HepG2 (cell line): ENCODE results near the gene SKIL. TPM values are rescaled to one million over a fixed set of nuclear protein-coding genes. Genes with fewer than 3 reads are reported as not detected.

Experiments used
- ATAC-seq: fragments of 200-7000 bp; cut with Tn5 transposase; 3 replicates; pipeline ENCODE4 v1.9.1; 2020; ENCODE audit warnings: mild to moderate bottlenecking, moderate library complexity
- Bru-seq: library from RNA; stranded (reverse); fragments of 400-500 nt; gene quantifications from one replicate; lab custom pipeline; 2021; lab: Mats Ljungman, UMichigan
- BruChase-seq, 2 experiments: library from RNA; stranded (reverse); fragments of 400-500 nt; gene quantifications; one replicate each; lab custom pipeline; 2021; lab: Mats Ljungman, UMichigan
- BruUV-seq: library from RNA; stranded (reverse); fragments of 400-500 nt; replicated peaks from 2 replicates; lab custom pipeline; 2021; lab: Mats Ljungman, UMichigan
- CTCF ChIA-PET: fragments of 300-600 bp; formaldehyde crosslinking; extraction: SDS; loops from one replicate; lab custom pipeline; 2021; ENCODE audit warnings: low total read pairs, inconsistent platforms, low intra/inter-chr PET ratio; lab: Yijun Ruan, JAX
- POLR2A ChIA-PET: fragments of 350-600 bp; sonication (Branson Sonifier 250); formaldehyde crosslinking; loops from one replicate; lab custom pipeline; 2020; ENCODE audit warnings: antibody characterized with exemption, inconsistent platforms; lab: Yijun Ruan, JAX
- DNase-seq: peaks from one replicate; pipeline ENCODE4 v3.0.0-alpha.2; 2015; ENCODE audit warnings: low spot score
- FAIRE-seq: peaks from 3 replicates; lab custom pipeline; 2011; peaks lifted over from hg19 to GRCh38; lab: Jason Lieb, UNC
- H2AFZ ChIP-seq: one replicate; pipeline ENCODE4 v1.6.1; 2011; ENCODE audit warnings: low read length, inconsistent platforms
- H3K27ac ChIP-seq: fragments of 300-600 bp; 3 replicates; pipeline ENCODE4 v1.8.0; 2011; ENCODE audit warnings: mixed run types, mild to moderate bottlenecking, mixed read lengths, low read length, inconsistent platforms; ENCODE audit not compliant: insufficient read depth; ENCODE audit errors: extremely low read length
- H3K27me3 ChIP-seq, 2 experiments: fragments of 200-600 bp in 1 of 2; 2 replicates in 1 of 2; 3 replicates in 1 of 2; pipeline versions ENCODE4 v1.6.0 to v1.8.0; 2011; ENCODE audit warnings: low read length in 2 of 2, mild to moderate bottlenecking in 2 of 2, moderate library complexity in 2 of 2, inconsistent platforms in 1 of 2; ENCODE audit not compliant: insufficient read depth in 2 of 2, control insufficient read depth in 1 of 2
- H3K36me3 ChIP-seq, 2 experiments: fragments of 200-600 bp in 1 of 2; replicated peaks in 1 of 2; 2 replicates in 1 of 2; 3 replicates in 1 of 2; pipeline versions ENCODE4 v1.5.1 to v1.8.0; 2011; ENCODE audit warnings: low read length in 2 of 2, inconsistent platforms in 1 of 2; ENCODE audit not compliant: insufficient read depth in 2 of 2, control insufficient read depth in 1 of 2
- H3K4me1 ChIP-seq: 2 replicates; pipeline ENCODE4 v1.5.1; 2012; ENCODE audit warnings: low read length, inconsistent platforms; ENCODE audit not compliant: insufficient read depth
- H3K4me2 ChIP-seq: 2 replicates; pipeline ENCODE4 v1.6.0; 2011; ENCODE audit warnings: low read depth, low read length, inconsistent platforms
- H3K4me3 ChIP-seq, 3 experiments: fragments of 200-600 bp in 1 of 3; sonication (generic), shearing (Covaris generic) in 1 of 3; replicated peaks in 1 of 3; 2 replicates each; pipeline ENCODE4 v1.5.1; 2011 to 2016; ENCODE audit warnings: low read length in 3 of 3, inconsistent platforms in 2 of 3, low read depth in 2 of 3, mild to moderate bottlenecking in 2 of 3, control low read depth in 1 of 3, mixed read lengths in 1 of 3; ENCODE audit not compliant: insufficient read depth in 1 of 3
- H3K79me2 ChIP-seq: one replicate; pipeline ENCODE4 v1.6.1; 2011; ENCODE audit warnings: low read length, inconsistent platforms; ENCODE audit not compliant: insufficient read depth
- H3K9ac ChIP-seq: 2 replicates; pipeline ENCODE4 v1.6.0; 2011; ENCODE audit warnings: mild to moderate bottlenecking, low read depth, low read length, inconsistent platforms; ENCODE audit not compliant: insufficient read depth
- H3K9me3 ChIP-seq: 2 replicates; pipeline ENCODE4 v1.5.1; 2012; ENCODE audit warnings: mild to moderate bottlenecking, low read length
- H4K20me1 ChIP-seq: 2 replicates; pipeline ENCODE4 v1.6.0; 2011; ENCODE audit warnings: inconsistent platforms, mild to moderate bottlenecking, low read length, moderate library complexity; ENCODE audit not compliant: insufficient read depth
- ETS1 ChIP-seq: sonication (generic); formaldehyde crosslinking; IDR thresholded peaks from 2 replicates; pipeline ENCODE4 v1.4.0; 2020; ENCODE audit warnings: missing genetic modification reagents
- FOXK1 ChIP-seq: sonication (generic); formaldehyde crosslinking; IDR thresholded peaks from 2 replicates; pipeline ENCODE4 v1.4.0; 2020; ENCODE audit warnings: low read depth, missing genetic modification reagents, borderline replicate concordance
- NCOA1 ChIP-seq: sonication (generic); formaldehyde crosslinking; IDR thresholded peaks from 2 replicates; pipeline ENCODE4 v1.9.0; 2021; ENCODE audit warnings: missing genetic modification reagents
- NR2C2 ChIP-seq: sonication (generic); formaldehyde crosslinking; IDR thresholded peaks from 2 replicates; pipeline ENCODE4 v1.4.0; 2020; ENCODE audit warnings: missing genetic modification reagents, mild to moderate bottlenecking, moderate library complexity, borderline replicate concordance
- REL ChIP-seq: sonication (generic); formaldehyde crosslinking; conservative IDR thresholded peaks from 2 replicates; pipeline ENCODE4 v1.8.0; 2022; ENCODE audit warnings: mild to moderate bottlenecking, missing genetic modification reagents, moderate library complexity
- RNF2 ChIP-seq: fragments of 450-650 bp; conservative IDR thresholded peaks from 2 replicates; pipeline ENCODE4 v1.6.1; 2016; ENCODE audit warnings: low read depth
- TFAP4 ChIP-seq: sonication (generic); IDR thresholded peaks from 2 replicates; pipeline ENCODE4 v1.6.1; 2016; ENCODE audit warnings: low read depth, borderline replicate concordance
- THAP11 ChIP-seq: IDR thresholded peaks from 2 replicates; pipeline ENCODE4 v1.6.1; 2016; ENCODE audit warnings: missing biosample characterization, missing genetic modification reagents
- ZFAT ChIP-seq: sonication (generic); formaldehyde crosslinking; conservative IDR thresholded peaks from 2 replicates; pipeline ENCODE4 v1.8.1; 2023; ENCODE audit warnings: missing genetic modification reagents, inconsistent platforms
- ZFP90 ChIP-seq: sonication (generic); formaldehyde crosslinking; IDR thresholded peaks from 2 replicates; pipeline ENCODE4 v1.8.0; 2022; ENCODE audit warnings: missing genetic modification reagents, mild to moderate bottlenecking, inconsistent platforms, borderline replicate concordance
- ZMAT3 ChIP-seq: sonication (generic); formaldehyde crosslinking; conservative IDR thresholded peaks from 2 replicates; pipeline ENCODE4 v1.7.0; 2021; ENCODE audit warnings: missing genetic modification reagents
- ZNF598 ChIP-seq: sonication (generic); formaldehyde crosslinking; IDR thresholded peaks from 2 replicates; pipeline ENCODE4 v1.5.1; 2020; ENCODE audit warnings: mild to moderate bottlenecking, missing genetic modification reagents, borderline replicate concordance
- ZNF652 ChIP-seq: IDR thresholded peaks from 2 replicates; pipeline ENCODE4 v1.6.1; 2016; ENCODE audit warnings: low read depth, borderline replicate concordance
- ZNF660 ChIP-seq: sonication (generic); formaldehyde crosslinking; IDR thresholded peaks from 2 replicates; pipeline ENCODE4 v1.5.1; 2020; ENCODE audit warnings: mild to moderate bottlenecking, low read depth, missing genetic modification reagents, borderline replicate concordance
- WGBS: methylation state at CpG from one replicate; pipeline ENCODE4 v1.1.6; 2017; ENCODE audit warnings: low lambda C conversion rate; 5-methylcytosine and 5-hydroxymethylcytosine counted together
- in situ Hi-C: cut with HindIII; loops from 2 replicates; pipeline ENCODE4 v1.10.0; 2017; ENCODE audit warnings: low pct_unique_long_range_greater_than_20kb; ENCODE audit not compliant: extremely low pct_ligation_motif_present
- intact Hi-C: fragments of 100-400 bp; cut with micrococcal nuclease; formaldehyde crosslinking; loops from one replicate; pipeline ENCODE4 v1.10.0; 2022; ENCODE audit not compliant: unreplicated experiment
- long read RNA-seq, 2 experiments: library from RNA in 1 of 2; library from polyadenylated mRNA in 1 of 2; stranded (forward) in 1 of 2; unstranded in 1 of 2; transcript quantifications; one replicate each; pipeline ENCODE4 v2.0.0, GENCODE V29; 2019 to 2022
- polyA minus RNA-seq, 3 experiments: library from RNA; depleted of rRNA, polyadenylated mRNA; stranded (reverse); fragments of >200 nt; gene quantifications; 2 replicates each; pipeline ENCODE4 v1.2.3, GENCODE V29; 2011; ENCODE audit warnings: low replicate concordance in 1 of 3
- polyA plus RNA-seq, 8 experiments: library from polyadenylated mRNA; depleted of rRNA in 3 of 8; stranded (reverse) in 7 of 8; unstranded in 1 of 8; fragments of >200 nt; fragmentation: Illumina TruSeq in 4 of 8; extraction: Trizol in 4 of 8; gene quantifications; 2 replicates each; pipeline versions ENCODE4 v1.2.1 to v1.2.3, GENCODE V29; 2011 to 2016; ENCODE audit warnings: low read depth in 4 of 8, missing spikeins in 1 of 8, mixed read lengths in 1 of 8; ENCODE audit not compliant: insufficient read depth in 1 of 8
- total RNA-seq, 5 experiments: library from RNA; depleted of rRNA; stranded (reverse); fragments of >200 nt; fragmentation: Illumina TruSeq; extraction: Trizol; gene quantifications; 2 replicates each; pipeline ENCODE4 v1.2.3, GENCODE V29; 2016; ENCODE audit warnings: low read depth in 1 of 5

The SKIL gene
- total RNA-seq (2016; rRNA removed; fragmentation: Illumina TruSeq; extraction: Trizol) (20.7 and 29.8 TPM in 2 replicates), polyA plus RNA-seq (2011; rRNA removed) (5.2 and 5.3 TPM in 2 replicates), polyA minus RNA-seq (2011; rRNA and poly(A)+ RNA removed; ENCODE audit: low replicate concordance) (16.1 and 55.5 TPM in 2 replicates), Bru-seq, nascent RNA (percentile 80 among the genes with signal in this experiment), BruChase-seq, experiment 1, labeled RNA remaining after a 6-hour chase (percentile 91 among the genes with signal in this experiment), BruChase-seq, experiment 2, labeled RNA remaining after a 2-hour chase (percentile 92 among the genes with signal in this experiment)
- 16.8 and 18.2 TPM in 2 replicates for total RNA-seq (2016; cell fraction: cytosol; rRNA removed; fragmentation: Illumina TruSeq; extraction: Trizol; ENCODE audit: low read depth)
- total RNA-seq (2016; cell fraction: insoluble cytoplasmic fraction; rRNA removed; fragmentation: Illumina TruSeq; extraction: Trizol) = 19.7 and 32.1 TPM in 2 replicates
- total RNA-seq (2016; cell fraction: membrane; rRNA removed; fragmentation: Illumina TruSeq; extraction: Trizol) = 25.3 and 31.7 TPM in 2 replicates
- 18.0 and 20.9 TPM in 2 replicates for total RNA-seq (2016; cell fraction: nucleus; rRNA removed; fragmentation: Illumina TruSeq; extraction: Trizol)
- 2.2 and 3.1 TPM in 2 replicates for polyA plus RNA-seq (2011; cell fraction: cytosol; rRNA removed)
- polyA plus RNA-seq (2011; cell fraction: nucleus; rRNA removed) = 4.5 and 4.9 TPM in 2 replicates
- polyA plus RNA-seq (2012) = 6.4 and 8.7 TPM in 2 replicates
- 1.0 and 1.7 TPM in 2 replicates for polyA plus RNA-seq (2016; cell fraction: cytosol; fragmentation: Illumina TruSeq; extraction: Trizol; ENCODE audit: low read depth)
- polyA plus RNA-seq (2016; cell fraction: insoluble cytoplasmic fraction; fragmentation: Illumina TruSeq; extraction: Trizol; ENCODE audit: low read depth) = 10.5 TPM in 2 replicates
- 1.8 and 2.3 TPM in 2 replicates for polyA plus RNA-seq (2016; cell fraction: membrane; fragmentation: Illumina TruSeq; extraction: Trizol; ENCODE audit: low read depth)
- 15.1 and 17.1 TPM in 2 replicates for polyA plus RNA-seq (2016; cell fraction: nucleus; fragmentation: Illumina TruSeq; extraction: Trizol; ENCODE audit: insufficient read depth, low read depth)
- polyA minus RNA-seq (2011; cell fraction: cytosol; rRNA and poly(A)+ RNA removed) = 20.8 TPM in 2 replicates
- 19.6 and 20.1 TPM in 2 replicates for polyA minus RNA-seq (2011; cell fraction: nucleus; rRNA and poly(A)+ RNA removed)
- long read RNA-seq, experiment 1, partial matches to known transcripts = 0 of 3 reads
- long read RNA-seq, experiment 1, other reads (novel, unspliced or antisense) = 3 of 3 reads
- long read RNA-seq, experiment 2, partial matches to known transcripts = 0 of 7 reads
- long read RNA-seq, experiment 2, other reads (novel, unspliced or antisense) = 7 of 7 reads

- H3K9ac ChIP-seq = peak within 1 kb of the TSS; percentile 87
- no peaks in the 10 kb centered on the region; the same call in 1 of the 2 replicates for H4K20me1 ChIP-seq
- no peaks in the 10 kb centered on the region for H3K9me3 ChIP-seq
- no peaks in the 10 kb centered on the region; a peak in 2 of 5 replicates for H3K27me3 ChIP-seq
- no TSS peak for BruUV-seq
- in situ Hi-C loops (no loop called here), intact Hi-C loops (loop anchor here (2.0 kb wide), 1 partner anchor 177 kb away; the partner anchor contains the start of gene PHC3)
- H3K36me3 ChIP-seq = peaks cover 2 to 6% of the 10 kb centered on the region in 2 experiments; a peak in 1 of 5 replicates
- peaks cover 59% of the 10 kb centered on the region for H3K4me1 ChIP-seq
- WGBS = no CpG with 5 or more reads among the region's 124 CpGs
- H3K79me2 ChIP-seq = peaks cover 16% of the 10 kb centered on the region
- ChIA-PET POLR2A (interaction anchor here (0.6 to 2.1 kb wide), 12 partner anchors 8 to 1523 kb away, joined by 3 to 8 read pairs (median 4); no protein-coding TSS in a partner anchor), CTCF (interaction anchor here (1.1 to 1.4 kb wide), 2 partner anchors 46 to 48 kb away, joined by 3 read pairs; no protein-coding TSS in a partner anchor)
- no peak within 1 kb of the TSS for H2AFZ ChIP-seq
- ATAC-seq = peak; percentile 65
- peak; percentile 82 for DNase-seq
- H3K4me3 ChIP-seq = peak within 1 kb of the TSS; percentile 92 to 94 (median 93)
- peak within 1 kb of the TSS; percentile 89 for H3K4me2 ChIP-seq
- no peak for FAIRE-seq
- H3K27ac ChIP-seq = peak within 1 kb of the TSS; percentile 94
- TF ChIP-seq REL (CRISPR knock-in tag) (no peak), ZFP90 (CRISPR knock-in tag) (no peak; the same call in 1 of the 2 replicates), ETS1 (CRISPR knock-in tag) (no peak), NR2C2 (CRISPR knock-in tag) (no peak), ZMAT3 (CRISPR knock-in tag) (0 out of 2 replicates have a peak, but pooled peaks have one; percentile 15), FOXK1 (CRISPR knock-in tag) (no peak), TFAP4 (no peak), ZFAT (CRISPR knock-in tag) (no peak), ZNF598 (CRISPR knock-in tag) (no peak), ZNF652 (CRISPR knock-in tag) (no peak), THAP11 (CRISPR knock-in tag) (no peak), NCOA1 (CRISPR knock-in tag) (no peak), RNF2 (0 out of 2 replicates have a peak, but pooled peaks have one; percentile 22), ZNF660 (CRISPR knock-in tag) (no peak)
These were observed at the start of gene SKIL for GRCh38 chr3:170357176-170358041. Gene SKIL (plus strand): TSS chr3:170357715. CDS start chr3:170360332, 2,617 bp downstream.
